HCT116 (cell line): Measurements from ENCODE around the gene CYP2A6. TPM values are rescaled to one million over a fixed set of nuclear protein-coding genes. Genes with fewer than 3 reads are reported as not detected.
A peak's percentile ranks its signal among the peaks of the same experiment; 100 is the strongest.
"Not testable (repeated sequence)": the region's sequence is repeated elsewhere in the genome, so short reads cannot be mapped to it uniquely, and the experiment has no call there.

Source experiments
- ATAC-seq: fragments of 200-7000 bp; cut with Tn5 transposase; 2 replicates; pipeline ENCODE4 v1.9.1; 2020; ENCODE audit warnings: mild to moderate bottlenecking, moderate library complexity
- BruUV-seq: library from RNA; stranded (reverse); fragments of 400-500 nt; replicated peaks from 2 replicates; lab custom pipeline; 2021; lab: Mats Ljungman, UMichigan
- CTCF ChIA-PET: fragments of 300-600 bp; sonication (Branson Sonifier 250); formaldehyde crosslinking; loops from one replicate; lab custom pipeline; 2021; ENCODE audit warnings: antibody characterized with exemption; lab: Charles Lee
- POLR2A ChIA-PET: fragments of 300-600, 350-600 bp; sonication (Branson Sonifier 250); formaldehyde crosslinking; loops from one replicate; lab custom pipeline; 2021; ENCODE audit warnings: antibody characterized with exemption; lab: Charles Lee
- RAD21 ChIA-PET, 2 experiments: fragments of 300-600 bp; sonication (Branson Sonifier 250); formaldehyde crosslinking; loops; one replicate each; lab custom pipeline; 2023; ENCODE audit warnings: low total read pairs in 2 of 2; ENCODE audit not compliant: uncharacterized antibody in 2 of 2, unreplicated experiment in 2 of 2, low non-redundant PET in 1 of 2; lab: Charles Lee
- DNase-seq: peaks from one replicate; pipeline ENCODE4 v3.0.0-alpha.2; 2010; ENCODE audit warnings: low read depth, low spot score
- H2AFZ ChIP-seq: fragments of 200-600 bp; shearing (Covaris generic), sonication (generic); 2 replicates; pipeline ENCODE4 v1.6.1; 2017; ENCODE audit warnings: low read depth, mixed run types, mixed read lengths, antibody characterized with exemption, low read length; ENCODE audit not compliant: poor library complexity, severe bottlenecking
- H3K27ac ChIP-seq: 2 replicates; pipeline ENCODE4 v1.5.1; 2012; ENCODE audit warnings: low read depth, low read length
- H3K27me3 ChIP-seq: fragments of 200-600 bp; sonication (generic); 2 replicates; pipeline ENCODE4 v1.6.1; 2016; ENCODE audit warnings: mixed run types, low read length, mixed read lengths; ENCODE audit not compliant: insufficient read depth
- H3K36me3 ChIP-seq, 2 experiments: fragments of 200-500 bp in 1 of 2; fragments of 200-600 bp in 1 of 2; sonication (Bioruptor generic) in 1 of 2; sonication (generic) in 1 of 2; 2 replicates each; pipeline versions ENCODE4 v1.5.1 to v1.6.1; 2014 to 2016; ENCODE audit warnings: low read length in 2 of 2, inconsistent platforms in 1 of 2, mixed read lengths in 1 of 2, mixed run types in 1 of 2; ENCODE audit not compliant: insufficient read depth in 2 of 2, control insufficient read depth in 1 of 2
- H3K4me1 ChIP-seq, 2 experiments: fragments of 200-600 bp in 1 of 2; sonication (generic) in 1 of 2; 2 replicates each; pipeline versions ENCODE4 v1.5.1 to v1.6.1; 2012 to 2017; ENCODE audit warnings: low read length in 2 of 2, inconsistent platforms in 1 of 2, mild to moderate bottlenecking in 1 of 2, mixed read lengths in 1 of 2, mixed run types in 1 of 2, moderate library complexity in 1 of 2; ENCODE audit not compliant: insufficient read depth in 2 of 2, control insufficient read depth in 1 of 2
- H3K4me2 ChIP-seq: fragments of 200-600 bp; sonication (generic); 2 replicates; pipeline ENCODE4 v1.6.1; 2017; ENCODE audit warnings: mixed run types, low read length, mixed read lengths
- H3K4me3 ChIP-seq, 2 experiments: fragments of 200-600 bp in 1 of 2; sonication (generic) in 1 of 2; replicated peaks in 1 of 2; 2 replicates each; pipeline ENCODE4 v1.5.1; 2011 to 2016; ENCODE audit warnings: low read length in 2 of 2, control low read depth in 1 of 2, low read depth in 1 of 2, mild to moderate bottlenecking in 1 of 2, mixed read lengths in 1 of 2, mixed run types in 1 of 2
- H3K79me2 ChIP-seq: fragments of 200-600 bp; sonication (generic); 2 replicates; pipeline ENCODE4 v1.6.1; 2017; ENCODE audit warnings: mild to moderate bottlenecking, mixed run types, low read length, moderate library complexity, mixed read lengths; ENCODE audit not compliant: insufficient read depth
- H3K9ac ChIP-seq: fragments of 200-600 bp; sonication (generic); 2 replicates; pipeline ENCODE4 v1.6.1; 2016; ENCODE audit warnings: low read length, mixed read lengths
- H3K9me2 ChIP-seq: fragments of 200-600 bp; sonication (generic), shearing (Covaris generic); 2 replicates; pipeline ENCODE4 v1.6.1; 2017; ENCODE audit warnings: mixed run types, mild to moderate bottlenecking, moderate library complexity; ENCODE audit not compliant: insufficient read depth
- H3K9me3 ChIP-seq, 2 experiments: fragments of 200-500 bp in 1 of 2; fragments of 200-600 bp in 1 of 2; sonication (Bioruptor generic) in 1 of 2; sonication (generic) in 1 of 2; 2 replicates each; pipeline ENCODE4 v1.6.1; 2014 to 2017; ENCODE audit warnings: low read length in 2 of 2, mixed read lengths in 2 of 2, inconsistent platforms in 1 of 2, low read depth in 1 of 2, mild to moderate bottlenecking in 1 of 2, mixed run types in 1 of 2, moderate library complexity in 1 of 2; ENCODE audit not compliant: control insufficient read depth in 1 of 2, insufficient read depth in 1 of 2
- H4K20me1 ChIP-seq: fragments of 200-600 bp; sonication (generic), shearing (Covaris generic); 2 replicates; pipeline ENCODE4 v1.6.1; 2017; ENCODE audit warnings: mixed run types, mild to moderate bottlenecking, moderate library complexity; ENCODE audit not compliant: insufficient read depth
- FOSL1 ChIP-seq: IDR thresholded peaks from 2 replicates; pipeline ENCODE4 v1.6.1; 2012; ENCODE audit warnings: low read depth
- JUND ChIP-seq: IDR thresholded peaks from 2 replicates; pipeline ENCODE4 v1.6.1; 2012
- RAD21 ChIP-seq: IDR thresholded peaks from 2 replicates; pipeline ENCODE4 v1.6.1; 2012; ENCODE audit warnings: low read depth, mild to moderate bottlenecking
- SIN3A ChIP-seq: IDR thresholded peaks from 2 replicates; pipeline ENCODE4 v1.6.1; 2012; ENCODE audit warnings: low read depth
- SP1 ChIP-seq: IDR thresholded peaks from 2 replicates; pipeline ENCODE4 v1.6.1; 2012; ENCODE audit warnings: low read depth
- SRF ChIP-seq: IDR thresholded peaks from 2 replicates; pipeline ENCODE4 v1.6.1; 2012; ENCODE audit warnings: low read depth
- YY1 ChIP-seq: IDR thresholded peaks from 2 replicates; pipeline ENCODE4 v1.6.1; 2011; ENCODE audit warnings: low read length, low read depth, moderate library complexity, mild to moderate bottlenecking; ENCODE audit not compliant: insufficient replicate concordance; ENCODE audit errors: extremely low read depth
- ZFX ChIP-seq: fragments of 450-650 bp; IDR thresholded peaks from 2 replicates; pipeline ENCODE4 v1.6.1; 2017
- ZNF274 ChIP-seq: fragments of 200-500 bp; sonication (Bioruptor generic); IDR thresholded peaks from 2 replicates; pipeline ENCODE4 v1.6.1; 2014; ENCODE audit warnings: mild to moderate bottlenecking, low read depth, low read length, inconsistent platforms
- intact Hi-C: fragments of 100-400 bp; cut with micrococcal nuclease; formaldehyde crosslinking; loops from 2 replicates; pipeline ENCODE4 v1.10.0; 2022
- total RNA-seq: library from RNA; stranded (reverse); gene quantifications from one replicate; pipeline ENCODE4 v1.2.1, GENCODE V29; 2021; ENCODE audit not compliant: unreplicated experiment
- TF ChIP-seq, protein P1 (sequence below): IDR thresholded peaks from 2 replicates; pipeline ENCODE4 v1.6.1; 2012
- TF ChIP-seq, protein P2 (sequence below): IDR thresholded peaks from 2 replicates; pipeline ENCODE4 v1.6.1; 2011; ENCODE audit warnings: mild to moderate bottlenecking, low read length, moderate library complexity; ENCODE audit not compliant: insufficient replicate concordance; ENCODE audit errors: extremely low read depth
- TF ChIP-seq, protein P3 (sequence below): IDR thresholded peaks from 2 replicates; pipeline ENCODE4 v1.6.1; 2012; ENCODE audit warnings: low read depth

The CYP2A6 gene
- total RNA-seq, 1 experiment from 2014 or later: 0.57 TPM

DNA sequence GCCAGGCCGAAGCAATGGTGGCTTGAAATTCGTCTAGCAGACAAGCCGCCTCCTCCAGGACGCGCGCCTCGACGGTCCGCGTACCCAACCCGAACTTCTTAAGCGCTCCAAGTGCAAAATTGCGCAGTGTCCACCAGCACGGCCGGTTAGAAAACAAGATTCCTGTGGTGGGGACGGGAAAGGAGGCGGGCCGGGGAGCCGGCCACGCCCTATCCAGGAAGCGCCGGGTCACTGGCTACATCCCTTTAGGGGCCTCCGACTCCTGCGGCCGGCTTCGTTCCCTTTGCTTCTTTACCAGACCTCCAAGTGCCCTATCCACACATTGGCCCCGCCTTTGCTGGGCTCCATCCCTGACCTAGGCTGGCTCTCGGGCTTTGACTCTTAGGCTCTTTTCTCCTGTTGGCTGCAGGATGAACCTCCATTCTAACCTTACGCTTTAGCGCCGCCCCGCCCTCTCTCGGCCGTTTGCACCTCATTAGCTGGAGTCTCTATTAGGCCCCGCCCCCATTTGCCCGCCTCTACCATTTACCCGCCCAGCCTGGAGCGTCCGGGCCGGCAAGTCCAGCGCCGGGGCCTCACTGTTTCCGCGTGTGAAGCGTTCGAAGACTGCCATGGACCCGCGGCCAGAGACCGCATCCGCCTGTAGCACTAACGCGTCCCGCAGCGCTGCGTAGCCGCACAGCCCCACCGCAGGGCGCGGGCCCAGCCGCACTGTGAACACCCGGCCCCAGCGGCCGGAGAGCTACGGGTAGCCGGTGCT lies 39.4 kb downstream of the CYP2A6 start:
- Histone ChIP-seq H3K4me2 (peak overlapping the region; percentile 75), H3K4me3 (peak overlapping the region; percentile 42 to 53), H3K4me1 (peaks cover 23 to 52% of the 10 kb centered on the region in 2 experiments), H3K9ac (peak overlapping the region; percentile 44), H3K36me3 (peaks cover 7 to 10% of the 10 kb centered on the region in 2 experiments; a peak in 2 of 4 replicates), H3K79me2 (peaks cover 22% of the 10 kb centered on the region; the same call in 1 of the 2 replicates), H3K27ac (peak overlapping the region; percentile 25; the same call in 1 of the 2 replicates)
- H3K9me2 ChIP-seq, BruUV-seq, POLR2A ChIA-PET, H3K27me3 ChIP-seq, H3K9me3 ChIP-seq, H2AFZ ChIP-seq, DNase-seq, H4K20me1 ChIP-seq: not testable (repeated sequence)
- peak; percentile 85 for ATAC-seq
- TF ChIP-seq, protein P1, sequence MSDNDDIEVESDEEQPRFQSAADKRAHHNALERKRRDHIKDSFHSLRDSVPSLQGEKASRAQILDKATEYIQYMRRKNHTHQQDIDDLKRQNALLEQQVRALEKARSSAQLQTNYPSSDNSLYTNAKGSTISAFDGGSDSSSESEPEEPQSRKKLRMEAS: 0 out of 2 replicates have a peak, but pooled peaks have one; percentile 53
- CTCF ChIA-PET: interaction anchor here (0.7 kb wide), 1 partner anchor 9 kb away, joined by 5 read pairs; no protein-coding TSS in a partner anchor
- RAD21 ChIA-PET: interaction anchor here in 1 of 2 experiments (0.8 kb wide), 1 partner anchor 147 kb away, joined by 4 read pairs; no protein-coding TSS in a partner anchor
- intact Hi-C loops: loop anchor here (10.0 kb wide), 1 partner anchor 334 kb away; no protein-coding TSS in a partner anchor

DNA sequence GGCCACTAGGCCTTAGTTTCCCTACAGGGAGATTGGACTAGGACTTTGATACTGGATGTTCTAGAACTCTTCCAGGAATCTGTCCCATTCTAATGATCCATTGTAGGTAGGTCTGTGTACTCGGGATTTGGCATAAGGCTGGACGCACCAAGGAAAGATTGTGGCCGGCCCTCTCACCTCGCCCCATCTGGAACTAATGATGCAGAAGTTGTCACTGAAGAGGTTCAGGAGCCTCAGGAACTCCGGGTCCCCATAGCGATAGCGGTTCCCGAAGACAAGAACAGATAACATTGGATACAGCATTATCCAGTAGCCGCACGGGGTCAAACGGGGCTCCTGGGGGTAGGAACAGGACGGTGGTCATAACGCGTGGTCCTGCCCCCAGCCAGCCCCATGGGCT lies 40.1 kb downstream of the CYP2A6 start:
- peak overlapping the region; percentile 25; the same call in 1 of the 2 replicates for H3K27ac ChIP-seq
- no peak for TF ChIP-seq YY1
- no peak for TF ChIP-seq SP1
- TF ChIP-seq RAD21: no peak
- TF ChIP-seq, protein P2, sequence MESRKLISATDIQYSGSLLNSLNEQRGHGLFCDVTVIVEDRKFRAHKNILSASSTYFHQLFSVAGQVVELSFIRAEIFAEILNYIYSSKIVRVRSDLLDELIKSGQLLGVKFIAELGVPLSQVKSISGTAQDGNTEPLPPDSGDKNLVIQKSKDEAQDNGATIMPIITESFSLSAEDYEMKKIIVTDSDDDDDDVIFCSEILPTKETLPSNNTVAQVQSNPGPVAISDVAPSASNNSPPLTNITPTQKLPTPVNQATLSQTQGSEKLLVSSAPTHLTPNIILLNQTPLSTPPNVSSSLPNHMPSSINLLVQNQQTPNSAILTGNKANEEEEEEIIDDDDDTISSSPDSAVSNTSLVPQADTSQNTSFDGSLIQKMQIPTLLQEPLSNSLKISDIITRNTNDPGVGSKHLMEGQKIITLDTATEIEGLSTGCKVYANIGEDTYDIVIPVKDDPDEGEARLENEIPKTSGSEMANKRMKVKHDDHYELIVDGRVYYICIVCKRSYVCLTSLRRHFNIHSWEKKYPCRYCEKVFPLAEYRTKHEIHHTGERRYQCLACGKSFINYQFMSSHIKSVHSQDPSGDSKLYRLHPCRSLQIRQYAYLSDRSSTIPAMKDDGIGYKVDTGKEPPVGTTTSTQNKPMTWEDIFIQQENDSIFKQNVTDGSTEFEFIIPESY: no peak
- TF ChIP-seq SRF: no peak
- TF ChIP-seq ZNF274: no peak
- no peak for TF ChIP-seq FOSL1
- no peak for TF ChIP-seq JUND
- no peak for TF ChIP-seq ZFX
- TF ChIP-seq, protein P3, sequence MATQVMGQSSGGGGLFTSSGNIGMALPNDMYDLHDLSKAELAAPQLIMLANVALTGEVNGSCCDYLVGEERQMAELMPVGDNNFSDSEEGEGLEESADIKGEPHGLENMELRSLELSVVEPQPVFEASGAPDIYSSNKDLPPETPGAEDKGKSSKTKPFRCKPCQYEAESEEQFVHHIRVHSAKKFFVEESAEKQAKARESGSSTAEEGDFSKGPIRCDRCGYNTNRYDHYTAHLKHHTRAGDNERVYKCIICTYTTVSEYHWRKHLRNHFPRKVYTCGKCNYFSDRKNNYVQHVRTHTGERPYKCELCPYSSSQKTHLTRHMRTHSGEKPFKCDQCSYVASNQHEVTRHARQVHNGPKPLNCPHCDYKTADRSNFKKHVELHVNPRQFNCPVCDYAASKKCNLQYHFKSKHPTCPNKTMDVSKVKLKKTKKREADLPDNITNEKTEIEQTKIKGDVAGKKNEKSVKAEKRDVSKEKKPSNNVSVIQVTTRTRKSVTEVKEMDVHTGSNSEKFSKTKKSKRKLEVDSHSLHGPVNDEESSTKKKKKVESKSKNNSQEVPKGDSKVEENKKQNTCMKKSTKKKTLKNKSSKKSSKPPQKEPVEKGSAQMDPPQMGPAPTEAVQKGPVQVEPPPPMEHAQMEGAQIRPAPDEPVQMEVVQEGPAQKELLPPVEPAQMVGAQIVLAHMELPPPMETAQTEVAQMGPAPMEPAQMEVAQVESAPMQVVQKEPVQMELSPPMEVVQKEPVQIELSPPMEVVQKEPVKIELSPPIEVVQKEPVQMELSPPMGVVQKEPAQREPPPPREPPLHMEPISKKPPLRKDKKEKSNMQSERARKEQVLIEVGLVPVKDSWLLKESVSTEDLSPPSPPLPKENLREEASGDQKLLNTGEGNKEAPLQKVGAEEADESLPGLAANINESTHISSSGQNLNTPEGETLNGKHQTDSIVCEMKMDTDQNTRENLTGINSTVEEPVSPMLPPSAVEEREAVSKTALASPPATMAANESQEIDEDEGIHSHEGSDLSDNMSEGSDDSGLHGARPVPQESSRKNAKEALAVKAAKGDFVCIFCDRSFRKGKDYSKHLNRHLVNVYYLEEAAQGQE: no peak
- TF ChIP-seq SIN3A: no peak
- TF ChIP-seq, protein P1: no peak

More for the DNA sequence above, 40.1 kb downstream of the CYP2A6 start:
- H4K20me1 ChIP-seq: peaks cover 4% of the 10 kb centered on the region; the same call in 1 of the 2 replicates
- no TSS peak for BruUV-seq
- DNase-seq: no peak
- no peaks in the 10 kb centered on the region for H3K27me3 ChIP-seq
- no peaks in the 10 kb centered on the region for H3K9me3 ChIP-seq
- peak overlapping the region; percentile 75 for H3K4me2 ChIP-seq
- RAD21 ChIA-PET: no interaction called here
- peaks cover 28% of the 10 kb centered on the region for H3K79me2 ChIP-seq
- peaks cover 23 to 57% of the 10 kb centered on the region in 2 experiments for H3K4me1 ChIP-seq
- POLR2A ChIA-PET: no interaction called here
- H3K9ac ChIP-seq: 0 out of 2 replicates have a peak overlapping the region, but pooled peaks have one; percentile 44
- no peak overlapping the region for H3K4me3 ChIP-seq
- no peak for ATAC-seq
- intact Hi-C loops: loop anchor here (10.0 kb wide), 1 partner anchor 335 kb away; no protein-coding TSS in a partner anchor
- no peaks in the 10 kb centered on the region for H3K9me2 ChIP-seq
- peaks cover 7 to 10% of the 10 kb centered on the region in 2 experiments; a peak in 2 of 4 replicates for H3K36me3 ChIP-seq
- CTCF ChIA-PET: no interaction called here
- no peak overlapping the region for H2AFZ ChIP-seq
